Heart right ventricle (tissue), 16 donors: ENCODE data around the gene IGF1. TPM values are rescaled to one million over a fixed set of nuclear protein-coding genes. Genes with fewer than 3 reads are reported as not detected.

ENCODE experiments used
- ATAC-seq, 8 donors: fragments of 200-7000 bp; cut with Tn5 transposase; one replicate each; pipeline ENCODE4 v1.9.1; 2020; ENCODE audit warnings: mild to moderate bottlenecking in 8 of 8, moderate library complexity in 8 of 8, moderate number of reproducible peaks in 1 of 8
- DNase-seq, 2 donors: peaks; one replicate each; pipeline ENCODE4 v3.0.0-alpha.2; 2020
- H3K27ac ChIP-seq, 10 donors: fragments of 200-600 bp; sonication (generic) in 2 of 10; one replicate each; pipeline versions ENCODE4 v1.5.0 to v1.8.0; 2020 to 2022; ENCODE audit warnings: mild to moderate bottlenecking in 3 of 10
- H3K27me3 ChIP-seq, 7 donors: fragments of 200-600 bp; one replicate each; pipeline ENCODE4 v1.8.0; 2021 to 2022; ENCODE audit warnings: mild to moderate bottlenecking in 2 of 7
- H3K36me3 ChIP-seq, 9 donors: fragments of 200-600 bp; sonication (generic) in 1 of 9; one replicate each; pipeline versions ENCODE4 v1.5.0 to v1.8.0; 2020 to 2022; ENCODE audit warnings: mild to moderate bottlenecking in 2 of 9
- H3K4me1 ChIP-seq, 9 donors: fragments of 200-600 bp; sonication (generic) in 1 of 9; one replicate each; pipeline versions ENCODE4 v1.5.0 to v1.8.0; 2020 to 2022; ENCODE audit warnings: mild to moderate bottlenecking in 4 of 9
- H3K4me3 ChIP-seq, 10 donors: fragments of 200-600 bp; sonication (generic) in 2 of 10; one replicate each; pipeline versions ENCODE4 v1.5.0 to v1.8.0; 2020 to 2022; ENCODE audit warnings: mild to moderate bottlenecking in 7 of 10, moderate library complexity in 2 of 10
- H3K9me3 ChIP-seq, 11 donors: fragments of 200-600 bp in 10 of 11; sonication (generic) in 2 of 11; one replicate each; pipeline versions ENCODE4 v1.5.0 to v1.8.0; 2013 to 2022; ENCODE audit warnings: mild to moderate bottlenecking in 2 of 11, control low read depth in 1 of 11, moderate library complexity in 1 of 11
- CTCF ChIP-seq, 9 donors: fragments of 200-600 bp; sonication (generic) in 2 of 9; IDR thresholded peaks; one replicate each; pipeline versions ENCODE4 v1.5.0 to v1.8.0; 2021 to 2022; ENCODE audit warnings: antibody characterized with exemption in 9 of 9, mild to moderate bottlenecking in 5 of 9, moderate library complexity in 1 of 9
- WGBS, 2 donors: extraction: QIAGEN DNeasy Blood & Tissue Kit; methylation state at CpG; one replicate each; pipeline ENCODE4 v1.1.7; 2013; ENCODE audit warnings: inconsistent platforms in 1 of 2; 5-methylcytosine and 5-hydroxymethylcytosine counted together
- intact Hi-C, 10 donors: fragments of 100-400 bp; cut with DNase I; formaldehyde crosslinking; loops; one replicate each; pipeline versions ENCODE4 v1.11.1 to v1.14.2; 2022
- long read RNA-seq, 3 donors: library from polyadenylated mRNA; unstranded; transcript quantifications; one replicate each; pipeline ENCODE4 v2.0.0, GENCODE V29; 2020 to 2021
- polyA plus RNA-seq, 2 donors: library from polyadenylated mRNA; stranded (reverse); fragments of 200-250 nt; gene quantifications; one replicate each; pipeline ENCODE4 v1.2.3, GENCODE V29; 2013
- total RNA-seq, 10 donors: library from RNA; stranded (reverse); fragmentation: NEBNext Ultra II Directional in 3 of 10; extraction: Animal tissue kit (Norgen Biotek cat#: 25700) in 3 of 10; gene quantifications; one replicate each; pipeline versions ENCODE4 v1.2.1 to v1.2.4, GENCODE V29; 2021 to 2023
- donor health status: Arrhythmogenic right ventricular cardiomyopathy.
- donor health status: ischemic (EF 13 %, LVEDD 7.1; RV severe dilation, severe dysfunction).
- donor health status: healthy with polysubstance abuse.
- donor health status: DM: no; HTN: yes; CAD: no.
- donor health status: DM: no; HTN: no; CAD: no.
- donor health status: ischemic (EF 25% LVEDD 6.9; RV normal size, moderate dysfunction).
- donor health status: ischemic (EF 25% LVEDD 5.7; RV mildly dilated, moderate dysfunction).
- donor health status: healthy.
- donor health status: DM: yes; HTN: yes; CAD: no.
- donor health status: Ischemic cardiomyopathy.
- donor health status: ischemic (EF 35%, LVEDD 5.7; RV mildly dilated, moderate dysfunction).
- donor health status: nonischemic (EF 11% LVEDD 7.7; RV severe dilation, severe dysfunction).
- donor health status: DM: yes; HTN: yes; CAD: no.
- donor health status: PGD.
- donor health status: ischemic (EF 29% LVEDD 5.4; RV normal size, mild dysfunction).
- donor health status: nonischemic (EF 23%, LVEDD 6.1; RV moderate dilation, normal function).

The IGF1 gene
- total RNA-seq = 10 to 100 TPM in 5 of 10 donors, 1 to 10 TPM in 5; 6.3 to 32.3 (median 10.2) TPM
- 1 to 10 TPM; 6.9 to 7.1 TPM for polyA plus RNA-seq
- long read RNA-seq, donor 1, full-length matches to known transcripts = 4 of 10 reads
- long read RNA-seq, donor 1, partial matches to known transcripts = 0 of 10 reads
- long read RNA-seq, donor 1, other reads (novel, unspliced or antisense) = 6 of 10 reads
- long read RNA-seq, donor 2, full-length matches to known transcripts = 2 of 3 reads
- long read RNA-seq, donor 2, partial matches to known transcripts = 0 of 3 reads
- long read RNA-seq, donor 2, other reads (novel, unspliced or antisense) = 1 of 3 reads
- long read RNA-seq, donor 3, full-length matches to known transcripts = 20 of 34 reads
- long read RNA-seq, donor 3, partial matches to known transcripts = 0 of 34 reads
- long read RNA-seq, donor 3, other reads (novel, unspliced or antisense) = 14 of 34 reads

GRCh38 chr12:102480406-102480805 is at the start of gene IGF1:
IGF1 (minus strand) TSS chr12:102480563; CDS start chr12:102480381, 182 bp downstream.
- TF ChIP-seq CTCF (IDR thresholded peaks at IDR 0.05) = peak in 1 of 9 donors; percentile 21
- H3K4me1 ChIP-seq = peaks cover 0 to 45% (median 13%) of the 10 kb centered on the region in 9 donors
- H3K9me3 ChIP-seq = peaks cover 0 to 6% (median 0%) of the 10 kb centered on the region in 11 donors
- peak; percentile 34 to 82 (median 76) for ATAC-seq
- DNase-seq = no peak
- H3K27me3 ChIP-seq = peaks cover 0 to 8% (median 0%) of the 10 kb centered on the region in 7 donors
- no peaks in the 10 kb centered on the region for H3K36me3 ChIP-seq
- WGBS, 2 donors = 31 to 34% methylated on average over 2 of the region's 2 CpGs
- intact Hi-C loops = loop anchor here in 8 of 10 donors (5.0 to 10.0 kb wide), 8 partner anchors 287 to 546 kb away; no protein-coding TSS in a partner anchor
- H3K4me3 ChIP-seq = peak within 1 kb of the TSS in 9 of 10 donors; percentile 27 to 52 (median 48)
- peak within 1 kb of the TSS in 8 of 10 donors; percentile 31 to 78 (median 58) for H3K27ac ChIP-seq

- no peak for DNase-seq
- intact Hi-C loops = no loop called here
- TF ChIP-seq CTCF (IDR thresholded peaks at IDR 0.05) = no peak
- Histone ChIP-seq H3K9me3 (peaks cover 0 to 7% (median 0%) of the 10 kb centered on the region in 11 donors), H3K27me3 (no peaks in the 10 kb centered on the region), H3K4me3 (no peak overlapping the region), H3K36me3 (no peaks in the 10 kb centered on the region), H3K4me1 (no peaks in the 10 kb centered on the region), H3K27ac (no peak overlapping the region)
- ATAC-seq = no peak
Observed at GRCh38 chr12:102528111-102528510, 47.7 kb upstream of the IGF1 start.

GRCh38 chr12:102527171-102527720 is 46.9 kb upstream of the IGF1 start:
- ATAC-seq = no peak
- no peak for TF ChIP-seq CTCF (IDR thresholded peaks at IDR 0.05)
- H3K9me3 ChIP-seq = peaks cover 0 to 7% (median 0%) of the 10 kb centered on the region in 11 donors
- WGBS, 2 donors = 71 to 73% methylated on average over 8 of the region's 8 CpGs
- no peak overlapping the region for H3K27ac ChIP-seq
- H3K4me3 ChIP-seq = no peak overlapping the region
- DNase-seq = no peak
- intact Hi-C loops = no loop called here
- H3K36me3 ChIP-seq = no peaks in the 10 kb centered on the region
- H3K4me1 ChIP-seq = no peaks in the 10 kb centered on the region
- no peaks in the 10 kb centered on the region for H3K27me3 ChIP-seq

GRCh38 chr12:102526656-102527055 is 46.3 kb upstream of the IGF1 start:
- Histone ChIP-seq H3K27ac (no peak overlapping the region), H3K27me3 (no peaks in the 10 kb centered on the region), H3K9me3 (peaks cover 0 to 7% (median 0%) of the 10 kb centered on the region in 11 donors), H3K4me3 (no peak overlapping the region), H3K36me3 (no peaks in the 10 kb centered on the region), H3K4me1 (no peaks in the 10 kb centered on the region)
- DNase-seq = no peak
- 60 to 65% methylated on average over 1 of the region's 1 CpG for WGBS, 2 donors
- intact Hi-C loops = no loop called here
- no peak for TF ChIP-seq CTCF (IDR thresholded peaks at IDR 0.05)
- ATAC-seq = no peak
